Hematopoietic multipotent progenitor cell (in vitro differentiated cells): ENCODE data around the gene PTRHD1. TPM values are rescaled to one million over a fixed set of nuclear protein-coding genes. Genes with fewer than 3 reads are reported as not detected.

Source experiments
- DNase-seq, 3 donors: peaks; one replicate each; pipeline ENCODE4 v3.0.0-alpha.2; 2011 to 2015; ENCODE audit warnings: low read depth in 2 of 3, low spot score in 2 of 3
- total RNA-seq: library from RNA; depleted of rRNA; stranded (reverse); fragments of >200 nt; gene quantifications from one replicate; pipeline ENCODE4 v1.2.3, GENCODE V29; 2012

Gene PTRHD1
- total RNA-seq, 1 donor, result 57.1 TPM

- DNase-seq, result no peak
These were observed 26.6 kb downstream of the PTRHD1 start for GRCh38 chr2:24766609-24767008.

DNA sequence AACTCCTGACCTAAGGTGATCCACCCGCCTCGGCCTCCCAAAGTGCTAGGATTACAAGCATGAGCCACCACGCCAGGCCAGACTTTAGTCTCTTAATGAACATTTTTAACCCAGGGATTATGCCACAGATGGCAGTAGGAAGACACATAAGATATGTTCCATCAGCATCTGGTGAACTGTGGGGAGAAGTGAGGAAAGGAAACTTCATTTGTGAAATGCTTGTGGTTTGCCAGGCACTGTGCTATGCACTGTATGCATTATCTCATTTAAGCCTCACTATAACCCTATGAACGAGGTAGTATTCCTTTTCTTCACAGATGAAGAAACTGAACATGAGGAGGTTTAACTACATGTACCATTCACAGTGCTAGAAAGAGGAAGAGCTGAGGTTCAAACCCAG, 29.3 kb downstream of the PTRHD1 start:
- no peak for DNase-seq

DNA sequence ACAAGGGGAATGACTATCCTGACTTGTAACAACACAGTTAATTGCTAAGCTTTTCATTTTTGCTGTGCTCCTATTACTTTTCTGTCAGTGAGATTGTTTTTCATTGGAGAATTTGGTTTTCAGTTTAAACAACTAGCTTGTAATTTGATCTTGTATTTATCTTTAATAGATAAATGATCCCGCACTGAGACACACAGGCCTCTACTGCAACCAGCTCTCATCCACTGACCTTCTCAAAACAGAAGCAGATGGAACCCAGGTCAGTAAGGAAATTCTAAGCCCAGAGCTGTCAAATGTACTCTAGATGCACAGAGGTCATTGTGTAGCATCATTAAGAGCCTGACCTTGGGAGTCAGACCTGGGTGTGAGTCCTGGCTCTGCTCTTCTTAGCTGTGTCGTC, 30.7 kb downstream of the PTRHD1 start:
- DNase-seq, result no peak

DNA sequence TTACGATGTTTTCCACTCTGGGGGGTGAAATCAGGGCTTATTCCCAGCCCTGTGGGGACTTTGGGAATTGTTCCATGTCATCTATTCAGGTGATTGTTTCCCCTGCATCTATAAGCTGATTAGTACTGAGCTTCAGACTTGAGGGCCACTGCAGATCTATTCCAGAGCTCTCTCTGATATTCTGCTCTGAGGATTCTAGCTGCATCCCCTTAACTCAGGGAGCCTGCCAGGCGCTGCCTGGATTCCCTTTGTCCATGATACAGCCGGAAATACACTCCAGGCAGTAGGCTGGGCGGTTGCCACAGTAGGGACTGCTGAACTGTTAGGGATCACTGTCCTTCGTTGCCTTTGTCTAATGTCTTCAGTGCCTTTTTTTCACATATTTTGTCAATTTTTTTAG, 31.3 kb downstream of the PTRHD1 start:
- no peak for DNase-seq

DNA sequence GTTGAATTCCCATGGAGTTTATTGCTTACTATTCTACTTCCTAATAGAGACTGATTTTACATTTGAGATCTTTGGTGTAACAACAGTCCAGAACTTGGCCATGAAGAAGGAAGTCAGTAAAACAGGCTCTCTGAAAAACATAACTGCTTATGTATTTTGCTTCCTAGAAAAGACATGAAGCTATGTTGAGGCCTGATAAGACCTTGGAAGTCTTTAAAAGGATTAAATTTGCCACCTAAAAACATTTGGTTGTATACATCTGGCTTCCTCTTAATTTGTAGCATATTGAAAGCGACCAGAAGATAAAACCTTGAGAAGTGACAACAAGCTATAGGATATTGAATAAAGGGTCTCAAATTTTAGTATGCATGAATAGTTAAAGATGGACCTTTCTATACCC, 36.4 kb downstream of the PTRHD1 start:
- no peak for DNase-seq

DNA sequence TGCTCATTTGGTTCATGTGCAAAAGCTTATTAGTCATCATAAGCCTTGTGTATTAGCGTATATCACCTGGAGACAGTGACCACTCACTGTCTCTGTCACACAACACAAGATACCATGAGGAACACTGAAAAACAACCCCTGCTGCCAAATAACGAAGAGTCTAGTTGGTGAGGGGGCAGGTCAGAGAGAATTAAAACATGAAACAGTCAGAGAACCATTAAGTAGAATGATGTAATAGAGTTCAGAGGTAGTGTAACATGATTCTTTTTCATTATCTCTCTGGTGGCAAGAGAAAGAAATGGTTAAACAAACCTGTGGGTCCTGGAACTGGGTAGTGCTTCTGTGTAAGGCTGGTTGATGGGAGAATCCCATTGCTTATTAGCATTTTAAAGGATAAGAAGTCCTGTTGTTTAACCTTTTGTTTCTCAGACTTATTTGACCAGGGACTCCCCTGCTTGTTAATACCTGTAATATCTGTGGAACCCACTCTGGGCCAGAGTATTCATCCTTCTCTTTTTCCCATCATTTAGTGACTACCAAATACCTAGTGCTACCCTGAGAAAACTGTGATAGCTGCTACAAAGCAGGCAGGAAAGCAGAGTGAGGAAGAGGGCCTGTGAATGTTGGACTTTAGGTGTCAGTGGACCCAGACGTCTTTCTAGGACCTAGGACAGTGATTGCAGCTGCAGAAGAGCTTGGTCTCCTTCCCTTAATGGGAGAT, 38.0 kb downstream of the PTRHD1 start:
- DNase-seq, result no peak

GRCh38 chr2:24749069-24749691, 44.0 kb downstream of the PTRHD1 start:
- no peak for DNase-seq

DNA sequence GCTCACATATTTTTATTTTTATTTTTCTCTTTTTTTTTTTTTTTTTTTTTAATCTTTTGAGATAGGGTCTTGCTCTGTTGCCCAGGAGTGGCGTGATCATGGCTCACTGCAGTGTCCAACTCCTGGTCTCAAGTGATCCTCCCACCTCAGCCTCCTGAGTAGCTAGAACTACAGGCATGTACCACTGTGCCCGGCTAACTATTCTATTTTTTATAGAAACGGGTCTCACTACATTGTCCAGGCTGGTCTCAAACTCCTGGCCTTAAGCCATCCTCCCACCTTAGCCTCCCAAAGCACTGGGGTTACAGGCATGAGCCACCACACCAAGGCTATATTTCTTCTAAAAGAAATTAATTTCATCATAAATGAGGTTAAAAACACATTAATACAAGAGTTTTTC, 45.9 kb downstream of the PTRHD1 start:
- DNase-seq, result no peak

DNA sequence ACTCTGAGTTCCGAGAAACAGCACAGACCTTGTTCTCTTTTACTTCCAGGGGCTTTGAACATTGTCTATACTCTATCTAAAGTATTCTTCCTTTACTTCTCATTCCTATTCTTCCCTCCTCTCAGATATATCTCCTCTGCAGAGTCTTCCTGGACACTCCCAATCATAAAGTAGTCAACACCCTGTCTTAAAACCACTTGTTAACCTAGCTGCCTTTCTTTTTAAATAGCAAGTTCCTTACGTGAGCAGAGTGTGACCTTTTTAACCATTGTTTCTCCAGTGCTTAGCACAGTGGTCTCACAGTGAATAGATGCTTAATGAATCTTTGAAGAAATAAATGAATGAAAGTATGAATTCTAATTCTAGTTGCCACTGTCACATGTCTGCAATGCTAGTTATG, 47.4 kb downstream of the PTRHD1 start:
- no peak for DNase-seq

- DNase-seq, result no peak
These were observed 48.8 kb downstream of the PTRHD1 start for GRCh38 chr2:24744356-24744755.

DNA sequence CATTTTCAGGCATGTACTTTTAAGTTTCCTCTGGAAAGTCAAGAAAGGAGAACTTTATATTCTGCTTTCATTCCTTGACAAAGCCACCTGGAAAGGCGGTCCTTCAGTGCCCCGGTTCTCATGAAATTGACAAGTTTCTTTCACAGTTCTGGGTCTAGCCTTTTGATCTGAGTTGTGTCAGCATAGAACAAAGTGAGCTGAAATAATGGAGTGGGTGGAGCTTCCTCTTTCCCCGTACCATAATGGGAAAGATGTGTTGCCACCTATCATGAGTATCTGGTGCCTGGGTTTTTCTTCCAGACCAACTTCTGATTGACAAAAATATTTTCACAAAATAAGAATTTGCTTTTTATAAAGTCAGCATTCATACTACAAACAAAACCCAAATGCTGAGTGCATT, 49.3 kb downstream of the PTRHD1 start:
- DNase-seq, result no peak

GRCh38 chr2:24742730-24743129, 50.5 kb downstream of the PTRHD1 start:
- DNase-seq, result no peak

GRCh38 chr2:24740142-24740541, 53.0 kb downstream of the PTRHD1 start:
- no peak for DNase-seq

Other genes starting within 250 kb of the PTRHD1 start
- 10.2 TPM for gene CENPO, start within 50 bp of the PTRHD1 start, total RNA-seq
- gene ADCY3, start 126.8 kb upstream of the PTRHD1 start, total RNA-seq, result 74.9 TPM
- gene DNAJC27, start 178.6 kb upstream of the PTRHD1 start, total RNA-seq, result 5.9 TPM
- 0.27 TPM for gene EFR3B, start 248.7 kb upstream of the PTRHD1 start, total RNA-seq